ENCODE data around the gene SYMPK.

Gene SYMPK

DNA sequence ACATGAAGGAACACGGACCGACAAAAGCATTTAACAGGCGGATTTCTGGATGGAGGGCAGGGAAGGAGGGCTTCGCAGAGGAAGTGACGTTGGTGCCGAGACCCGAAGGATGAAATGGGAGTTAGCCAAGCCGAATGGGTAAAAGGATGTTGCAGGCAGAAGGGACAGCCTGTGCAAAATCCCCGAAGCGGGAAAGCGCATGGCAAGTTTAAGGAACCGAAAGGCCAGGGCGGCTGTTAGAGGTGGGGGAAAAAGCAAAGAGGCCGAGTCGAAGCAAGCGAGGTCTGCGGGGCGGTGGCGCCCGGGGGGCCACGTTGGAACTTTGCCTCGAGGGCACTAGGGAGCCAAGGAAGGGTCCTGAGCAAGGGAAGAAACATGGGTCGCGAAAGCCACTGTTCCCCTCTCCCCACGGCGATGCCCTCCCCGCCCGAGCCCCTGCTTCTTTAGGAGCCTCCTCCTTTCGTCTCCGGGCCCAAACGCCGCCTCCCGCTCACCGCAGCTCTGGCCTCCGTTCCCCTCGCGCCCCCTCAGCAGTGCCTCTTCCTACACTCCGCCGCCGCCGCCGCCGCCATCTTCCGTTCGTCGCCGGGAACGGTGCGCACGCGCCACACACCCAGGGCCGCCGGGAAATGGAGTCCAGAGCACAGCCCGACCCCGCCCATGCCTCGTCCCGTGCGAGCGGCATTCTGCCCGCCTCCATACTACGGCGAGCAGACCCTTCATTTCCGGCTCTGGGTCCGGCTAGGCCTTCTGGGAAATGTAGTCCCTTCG is at the start of gene SYMPK:
Gene SYMPK (minus strand): TSS at position 584 of the 771 bp plus-strand sequence. CDS start 8,652 bp downstream, outside the sequence.
- Mint-ChIP-seq H3K4me3 (peak within 1 kb of the TSS; percentile 97), H3K36me3 (ENCODE audit: low read depth) (peaks cover 23% of the 10 kb centered on the region), H3K4me1 (peaks cover 30% of the 10 kb centered on the region), H3K27ac (peak within 1 kb of the TSS; percentile 96), H3K9me3 (no peaks in the 10 kb centered on the region), H3K27me3 (ENCODE audit: low read depth, poor library complexity) (peaks cover 52% of the 10 kb centered on the region)
- TF ChIP-seq, protein P1, sequence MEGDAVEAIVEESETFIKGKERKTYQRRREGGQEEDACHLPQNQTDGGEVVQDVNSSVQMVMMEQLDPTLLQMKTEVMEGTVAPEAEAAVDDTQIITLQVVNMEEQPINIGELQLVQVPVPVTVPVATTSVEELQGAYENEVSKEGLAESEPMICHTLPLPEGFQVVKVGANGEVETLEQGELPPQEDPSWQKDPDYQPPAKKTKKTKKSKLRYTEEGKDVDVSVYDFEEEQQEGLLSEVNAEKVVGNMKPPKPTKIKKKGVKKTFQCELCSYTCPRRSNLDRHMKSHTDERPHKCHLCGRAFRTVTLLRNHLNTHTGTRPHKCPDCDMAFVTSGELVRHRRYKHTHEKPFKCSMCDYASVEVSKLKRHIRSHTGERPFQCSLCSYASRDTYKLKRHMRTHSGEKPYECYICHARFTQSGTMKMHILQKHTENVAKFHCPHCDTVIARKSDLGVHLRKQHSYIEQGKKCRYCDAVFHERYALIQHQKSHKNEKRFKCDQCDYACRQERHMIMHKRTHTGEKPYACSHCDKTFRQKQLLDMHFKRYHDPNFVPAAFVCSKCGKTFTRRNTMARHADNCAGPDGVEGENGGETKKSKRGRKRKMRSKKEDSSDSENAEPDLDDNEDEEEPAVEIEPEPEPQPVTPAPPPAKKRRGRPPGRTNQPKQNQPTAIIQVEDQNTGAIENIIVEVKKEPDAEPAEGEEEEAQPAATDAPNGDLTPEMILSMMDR (IDR thresholded peaks at IDR 0.05), result no peak
- DNase-seq, result peak; percentile 99

DNA sequence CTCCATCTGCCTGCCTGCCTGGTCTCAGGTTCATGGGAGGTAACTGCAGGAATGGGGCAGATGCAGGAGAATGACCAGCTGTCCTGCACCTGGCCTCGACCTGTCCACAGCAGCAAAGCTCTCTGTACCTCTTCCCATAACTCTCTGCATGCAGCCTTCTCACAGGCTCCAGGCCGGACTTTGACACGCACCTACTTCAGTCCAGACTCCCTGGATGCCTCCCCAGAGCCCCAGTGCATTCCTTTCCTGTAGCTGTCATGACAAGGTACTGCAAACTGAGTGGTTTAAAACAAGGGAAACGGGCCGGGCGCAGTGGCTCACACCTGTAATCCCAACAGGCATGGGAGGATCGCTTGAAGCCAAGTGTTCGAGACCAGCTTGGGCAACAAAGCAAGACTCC is 48.3 kb upstream of the SYMPK start:
- Mint-ChIP-seq H3K27ac (no peak overlapping the region), H3K9me3 (no peaks in the 10 kb centered on the region), H3K36me3 (ENCODE audit: low read depth) (no peaks in the 10 kb centered on the region), H3K27me3 (ENCODE audit: low read depth, poor library complexity) (peaks cover 26% of the 10 kb centered on the region), H3K4me3 (no peak overlapping the region), H3K4me1 (no peaks in the 10 kb centered on the region)
- DNase-seq, result no peak
- TF ChIP-seq, protein P1 (IDR thresholded peaks at IDR 0.05), result no peak

DNA sequence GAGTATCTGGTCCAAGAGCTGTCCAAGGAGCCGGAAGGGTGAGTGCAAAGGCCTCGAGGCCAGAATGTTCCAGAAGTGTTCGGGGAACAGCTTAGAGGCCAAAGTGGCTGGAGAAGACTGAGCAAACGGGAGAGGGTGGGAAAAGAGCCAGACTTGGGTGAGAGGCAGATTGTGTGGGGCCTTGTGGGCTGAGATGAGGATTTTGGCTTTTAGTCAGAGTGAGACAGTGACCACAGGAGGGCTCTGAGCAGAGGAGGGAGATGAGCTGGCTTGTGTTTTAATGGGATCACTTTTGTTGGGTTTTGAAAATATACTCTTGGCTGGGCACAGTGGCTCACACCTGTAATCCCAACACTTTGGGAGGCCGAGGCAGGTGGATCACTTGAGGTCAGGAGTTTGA is 46.0 kb upstream of the SYMPK start:
- DNase-seq, result no peak
- Mint-ChIP-seq H3K9me3 (no peaks in the 10 kb centered on the region), H3K4me1 (no peaks in the 10 kb centered on the region), H3K27ac (peak overlapping the region; percentile 50), H3K27me3 (ENCODE audit: low read depth, poor library complexity) (peaks cover 29% of the 10 kb centered on the region), H3K4me3 (no peak overlapping the region), H3K36me3 (ENCODE audit: low read depth) (no peaks in the 10 kb centered on the region)
- TF ChIP-seq, protein P1 (IDR thresholded peaks at IDR 0.05), result no peak

DNA sequence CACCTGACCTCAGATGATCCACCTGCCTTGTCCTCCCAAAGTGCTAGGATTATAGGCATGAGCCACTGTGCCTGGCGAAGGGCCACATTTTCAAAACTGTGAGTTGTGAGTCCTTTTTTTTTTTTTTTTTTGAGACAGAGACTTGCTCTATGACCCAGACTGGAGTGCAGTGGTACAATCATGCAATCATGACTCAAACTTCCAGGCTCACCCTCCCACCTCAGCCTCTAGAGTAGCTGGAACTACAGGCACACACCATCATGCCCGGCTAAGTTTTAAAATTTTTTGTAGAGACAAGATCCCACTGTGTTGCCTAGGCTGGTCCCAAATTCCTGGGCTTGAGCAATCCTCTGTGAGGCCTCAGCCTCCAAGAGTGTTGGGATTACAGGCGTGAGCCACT is 43.3 kb upstream of the SYMPK start:
- Mint-ChIP-seq H3K4me3 (no peak overlapping the region), H3K27ac (no peak overlapping the region), H3K27me3 (ENCODE audit: low read depth, poor library complexity) (peaks cover 35% of the 10 kb centered on the region), H3K4me1 (peaks cover 5% of the 10 kb centered on the region), H3K36me3 (ENCODE audit: low read depth) (no peaks in the 10 kb centered on the region), H3K9me3 (no peaks in the 10 kb centered on the region)
- DNase-seq, result no peak
- TF ChIP-seq, protein P1 (IDR thresholded peaks at IDR 0.05), result no peak

DNA sequence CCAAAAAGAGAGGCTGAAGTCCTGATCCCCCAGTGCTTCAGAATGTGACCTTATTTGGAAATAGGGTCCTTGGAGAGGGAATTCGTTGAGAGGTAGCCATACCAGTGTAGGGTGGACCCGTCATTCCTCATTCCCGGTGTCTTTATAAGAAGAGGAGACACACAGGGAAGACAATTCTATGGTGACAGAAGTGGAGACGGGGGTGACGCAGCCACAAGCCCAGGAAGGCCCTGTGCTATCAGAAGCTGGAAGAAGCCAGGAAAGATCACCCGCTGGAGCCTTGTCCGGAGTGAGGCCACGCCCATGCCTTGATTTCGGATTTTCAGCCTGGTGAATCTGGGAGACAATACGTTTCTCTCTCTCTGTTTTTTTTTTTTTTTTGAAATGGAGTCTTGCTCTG is 42.1 kb upstream of the SYMPK start:
- no peak overlapping the region for H3K27ac Mint-ChIP-seq
- no peaks in the 10 kb centered on the region for H3K9me3 Mint-ChIP-seq
- no peak for DNase-seq
- TF ChIP-seq, protein P1 (IDR thresholded peaks at IDR 0.05), result no peak
- peaks cover 10% of the 10 kb centered on the region for H3K36me3 Mint-ChIP-seq (ENCODE audit: low read depth)
- H3K27me3 Mint-ChIP-seq (ENCODE audit: low read depth, poor library complexity), result peaks cover 44% of the 10 kb centered on the region
- H3K4me1 Mint-ChIP-seq, result peaks cover 10% of the 10 kb centered on the region
- no peak overlapping the region for H3K4me3 Mint-ChIP-seq
